ENCODE data around the gene DLX5.

Gene DLX5

DNA sequence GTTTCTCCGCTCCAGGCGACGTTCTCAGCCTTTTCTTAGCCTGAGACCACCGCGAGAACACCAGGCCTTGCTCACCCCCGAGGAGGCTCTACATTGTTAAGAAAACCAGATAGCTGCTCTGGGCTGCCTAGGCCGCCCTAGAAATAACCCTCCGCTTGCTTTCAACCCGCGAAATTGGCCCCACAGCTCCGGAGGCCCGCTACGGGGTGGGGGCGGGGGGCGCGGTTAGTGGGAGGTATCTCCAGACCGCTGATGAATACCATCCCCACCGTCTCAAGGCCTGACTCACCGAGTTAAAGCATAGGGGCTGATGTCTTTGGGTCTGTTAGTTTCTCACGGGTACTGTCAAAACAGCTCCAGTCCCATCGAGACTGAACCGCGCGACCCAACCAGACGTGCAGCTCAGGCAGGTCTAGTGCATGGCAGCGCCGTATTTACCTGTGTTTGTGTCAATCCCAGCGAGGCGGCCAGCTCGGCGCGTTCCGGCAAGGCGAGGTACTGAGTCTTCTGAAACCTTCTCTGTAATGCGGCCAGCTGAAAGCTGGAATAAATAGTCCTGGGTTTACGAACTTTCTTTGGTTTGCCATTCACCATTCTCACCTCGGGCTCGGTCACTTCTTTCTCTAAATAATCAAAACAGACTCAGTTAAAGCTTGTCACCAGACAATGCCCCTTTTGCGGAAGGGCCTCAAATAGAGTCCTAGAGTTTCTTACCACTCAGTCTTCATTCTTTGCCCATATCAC, 2.7 kb downstream of the DLX5 start:
- H3K27me3 Mint-ChIP-seq: peaks cover 94% of the 10 kb centered on the region
- no peaks in the 10 kb centered on the region for H3K36me3 Mint-ChIP-seq
- no peak for ATAC-seq
- H3K27ac Mint-ChIP-seq: no peak overlapping the region
- peaks cover 29% of the 10 kb centered on the region for H3K4me1 Mint-ChIP-seq
- no peaks in the 10 kb centered on the region for H3K9me3 Mint-ChIP-seq
- no peak overlapping the region for H3K4me3 Mint-ChIP-seq

DNA sequence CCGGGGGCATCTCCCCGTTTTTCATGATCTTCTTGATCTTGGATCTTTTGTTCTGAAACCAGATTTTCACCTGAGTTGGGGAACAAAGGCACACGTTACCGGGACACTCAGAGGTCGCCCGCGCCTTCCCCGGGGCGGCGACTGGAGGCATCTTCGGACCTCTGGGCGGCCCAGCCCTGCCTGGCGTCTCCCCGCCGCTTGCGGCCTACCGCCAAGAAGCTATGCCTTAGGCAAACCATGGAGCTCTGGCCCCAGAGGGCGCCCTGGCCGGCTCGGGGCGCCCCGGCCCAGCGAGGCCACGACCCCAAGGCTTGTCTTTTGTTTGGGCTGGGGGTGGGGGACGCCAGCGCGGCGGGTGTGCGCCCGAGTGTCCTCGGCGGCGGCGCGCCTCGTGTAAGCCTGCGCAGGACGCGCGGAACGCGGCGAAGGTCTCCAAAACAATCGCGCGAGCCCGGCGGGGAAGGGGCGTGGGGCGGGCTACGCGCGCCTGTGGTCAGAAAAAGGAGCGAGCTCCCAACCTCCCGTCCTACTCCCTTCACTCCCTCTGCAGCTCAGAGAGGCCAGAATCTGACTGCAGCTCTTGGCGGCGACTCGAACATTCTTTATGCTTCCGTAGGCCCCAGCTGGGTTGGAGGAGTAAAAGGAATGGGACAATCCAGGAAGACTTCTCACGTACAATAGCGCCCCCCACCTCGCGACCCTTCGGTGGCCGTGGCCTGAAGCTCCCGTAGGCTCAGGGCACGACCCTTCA, 3.5 kb downstream of the DLX5 start:
- peaks cover 22% of the 10 kb centered on the region for H3K4me1 Mint-ChIP-seq
- no peaks in the 10 kb centered on the region for H3K9me3 Mint-ChIP-seq
- no peaks in the 10 kb centered on the region for H3K36me3 Mint-ChIP-seq
- peaks cover 94% of the 10 kb centered on the region for H3K27me3 Mint-ChIP-seq
- no peak overlapping the region for H3K27ac Mint-ChIP-seq
- H3K4me3 Mint-ChIP-seq: no peak overlapping the region
- ATAC-seq: no peak

- ATAC-seq: no peak
- Mint-ChIP-seq H3K4me3 (no peak overlapping the region), H3K4me1 (peaks cover 17% of the 10 kb centered on the region), H3K36me3 (no peaks in the 10 kb centered on the region), H3K9me3 (no peaks in the 10 kb centered on the region), H3K27me3 (peaks cover 94% of the 10 kb centered on the region), H3K27ac (no peak overlapping the region)
Measured at GRCh38 chr7:97020601-97020995, 4.0 kb downstream of the DLX5 start.

DNA sequence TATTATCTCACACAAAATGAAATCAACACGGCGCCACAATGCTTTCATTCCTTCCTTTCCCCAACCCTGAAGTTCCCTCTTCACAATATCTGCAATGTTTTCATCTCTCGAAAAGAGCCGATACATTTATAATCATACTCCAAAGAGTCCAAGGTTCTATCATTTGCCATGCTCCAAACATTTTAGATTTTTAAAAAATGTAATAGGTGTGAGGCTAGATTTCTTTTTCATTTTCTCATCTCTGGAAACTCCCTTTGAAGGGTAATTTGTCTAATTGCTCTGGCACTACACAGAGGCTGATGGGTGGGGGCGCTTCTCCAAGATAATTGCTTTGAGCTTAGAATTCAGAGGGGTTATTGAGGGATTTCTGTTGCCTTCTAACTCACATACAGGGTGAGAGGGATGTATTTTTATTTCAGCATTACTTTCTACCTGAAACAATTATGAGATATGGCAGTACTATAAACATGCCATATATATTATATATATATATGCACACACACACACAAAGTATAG, 4.9 kb downstream of the DLX5 start:
- Mint-ChIP-seq H3K4me3 (no peak overlapping the region), H3K27me3 (peaks cover 94% of the 10 kb centered on the region), H3K9me3 (no peaks in the 10 kb centered on the region), H3K27ac (no peak overlapping the region), H3K36me3 (no peaks in the 10 kb centered on the region), H3K4me1 (peaks cover 15% of the 10 kb centered on the region)
- ATAC-seq: no peak

- no peak for ATAC-seq
Measured at GRCh38 chr7:97018791-97019531, 5.7 kb downstream of the DLX5 start.

GRCh38 chr7:97018126-97018601, 6.5 kb downstream of the DLX5 start:
- Mint-ChIP-seq H3K4me1 (peaks cover 6% of the 10 kb centered on the region), H3K36me3 (no peaks in the 10 kb centered on the region), H3K4me3 (no peak overlapping the region), H3K27me3 (peaks cover 93% of the 10 kb centered on the region), H3K9me3 (no peaks in the 10 kb centered on the region), H3K27ac (no peak overlapping the region)
- ATAC-seq: no peak

More at GRCh38 chr7:97018791-97019531, 5.7 kb downstream of the DLX5 start:
- Mint-ChIP-seq H3K27me3 (peaks cover 93% of the 10 kb centered on the region), H3K9me3 (no peaks in the 10 kb centered on the region), H3K36me3 (no peaks in the 10 kb centered on the region), H3K4me1 (peaks cover 7% of the 10 kb centered on the region), H3K27ac (no peak overlapping the region), H3K4me3 (no peak overlapping the region)

GRCh38 chr7:97017192-97018125, 7.2 kb downstream of the DLX5 start:
- Mint-ChIP-seq H3K9me3 (no peaks in the 10 kb centered on the region), H3K4me3 (no peak overlapping the region), H3K36me3 (no peaks in the 10 kb centered on the region), H3K4me1 (peaks cover 6% of the 10 kb centered on the region), H3K27me3 (peaks cover 92% of the 10 kb centered on the region), H3K27ac (no peak overlapping the region)
- ATAC-seq: no peak

- Mint-ChIP-seq H3K9me3 (no peaks in the 10 kb centered on the region), H3K4me1 (peaks cover 6% of the 10 kb centered on the region), H3K27ac (no peak overlapping the region), H3K36me3 (no peaks in the 10 kb centered on the region), H3K4me3 (no peak overlapping the region), H3K27me3 (peaks cover 92% of the 10 kb centered on the region)
- ATAC-seq: no peak
Measured at GRCh38 chr7:97016381-97017191, 8.0 kb downstream of the DLX5 start.

- no peaks in the 10 kb centered on the region for H3K36me3 Mint-ChIP-seq
- H3K27me3 Mint-ChIP-seq: peaks cover 96% of the 10 kb centered on the region
- H3K9me3 Mint-ChIP-seq: no peaks in the 10 kb centered on the region
- ATAC-seq: no peak
- H3K4me1 Mint-ChIP-seq: peaks cover 6% of the 10 kb centered on the region
- no peak overlapping the region for H3K4me3 Mint-ChIP-seq
- H3K27ac Mint-ChIP-seq: no peak overlapping the region
Measured at GRCh38 chr7:97015756-97016380, 8.8 kb downstream of the DLX5 start.

GRCh38 chr7:97015279-97015678, 9.4 kb downstream of the DLX5 start:
- H3K4me1 Mint-ChIP-seq: peaks cover 6% of the 10 kb centered on the region
- H3K9me3 Mint-ChIP-seq: no peaks in the 10 kb centered on the region
- no peak for ATAC-seq
- no peaks in the 10 kb centered on the region for H3K36me3 Mint-ChIP-seq
- H3K27me3 Mint-ChIP-seq: peaks cover 95% of the 10 kb centered on the region
- no peak overlapping the region for H3K27ac Mint-ChIP-seq
- no peak overlapping the region for H3K4me3 Mint-ChIP-seq

DNA sequence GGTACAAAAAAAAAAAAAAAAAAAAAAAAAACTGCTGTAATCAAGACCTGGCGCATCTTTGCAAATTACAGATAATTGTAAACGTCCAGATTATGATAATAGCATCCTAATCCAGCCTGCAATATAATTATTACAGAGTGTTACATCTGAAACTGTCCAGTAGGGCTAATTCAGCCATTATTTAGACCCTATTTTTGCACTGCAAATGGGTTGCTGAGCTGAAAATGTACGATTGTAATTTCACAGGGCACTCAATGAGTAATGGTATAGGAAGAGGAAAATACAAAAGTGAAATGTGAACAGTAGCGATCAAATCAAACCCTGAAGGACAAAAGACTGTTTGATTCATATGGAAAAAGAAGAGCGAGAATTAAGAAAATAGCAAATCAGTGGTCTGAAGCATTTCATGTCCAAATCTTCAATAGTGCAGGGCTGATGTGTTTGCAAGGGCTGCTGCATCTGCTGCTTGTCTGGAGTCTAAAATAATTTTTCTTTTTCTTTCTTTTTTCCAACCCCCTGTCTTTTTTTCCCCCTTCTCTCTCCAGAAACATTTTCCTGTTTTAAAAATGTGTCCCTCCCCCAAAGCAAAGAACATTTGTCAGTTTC, 10.4 kb downstream of the DLX5 start:
- Mint-ChIP-seq H3K36me3 (no peaks in the 10 kb centered on the region), H3K4me1 (peaks cover 6% of the 10 kb centered on the region), H3K27me3 (peaks cover 96% of the 10 kb centered on the region), H3K4me3 (no peak overlapping the region), H3K27ac (no peak overlapping the region), H3K9me3 (no peaks in the 10 kb centered on the region)
- ATAC-seq: no peak

- no peak overlapping the region for H3K27ac Mint-ChIP-seq
- H3K27me3 Mint-ChIP-seq: peaks cover 96% of the 10 kb centered on the region
- H3K4me3 Mint-ChIP-seq: no peak overlapping the region
- no peaks in the 10 kb centered on the region for H3K36me3 Mint-ChIP-seq
- no peaks in the 10 kb centered on the region for H3K9me3 Mint-ChIP-seq
- peaks cover 6% of the 10 kb centered on the region for H3K4me1 Mint-ChIP-seq
- ATAC-seq: no peak
Measured at GRCh38 chr7:97013845-97014134, 10.8 kb downstream of the DLX5 start.

- peaks cover 96% of the 10 kb centered on the region for H3K27me3 Mint-ChIP-seq
Measured at GRCh38 chr7:97013134-97013844, 11.3 kb downstream of the DLX5 start.

More at GRCh38 chr7:97013134-97013844, 11.3 kb downstream of the DLX5 start:
- Mint-ChIP-seq H3K36me3 (no peaks in the 10 kb centered on the region), H3K4me3 (no peak overlapping the region), H3K9me3 (no peaks in the 10 kb centered on the region), H3K4me1 (peaks cover 6% of the 10 kb centered on the region), H3K27ac (no peak overlapping the region)
- no peak for ATAC-seq

All from stimulated activated memory B cell treated with anti-CD40 and anti-IgM and Interleukin-4, amounts not matched to agents 10 μg/mL and 1 μg/mL and 100 μg/mL, for 72 hours (primary cell).